HG02884 (cell line): ENCODE measurements around the gene AP5B1.
"Not testable (repeated sequence)": the region's sequence is repeated elsewhere in the genome, so short reads cannot be mapped to it uniquely, and the experiment has no call there.

ENCODE experiments used
- ATAC-seq: cut with Tn5 transposase; IDR thresholded peaks from one replicate; pipeline ENCODE4 v1.9.1; 2021; ENCODE audit warnings: mild to moderate bottlenecking, moderate library complexity; ENCODE audit not compliant: unreplicated experiment

AP5B1 gene

GRCh38 chr11:65771589-65772112, 9.1 kb downstream of the AP5B1 start:
- no peak for ATAC-seq

- no peak for ATAC-seq
These were observed 9.7 kb downstream of the AP5B1 start for GRCh38 chr11:65770951-65771567.

- not testable (repeated sequence) for ATAC-seq
These were observed 13.0 kb downstream of the AP5B1 start for GRCh38 chr11:65767806-65768205.

DNA sequence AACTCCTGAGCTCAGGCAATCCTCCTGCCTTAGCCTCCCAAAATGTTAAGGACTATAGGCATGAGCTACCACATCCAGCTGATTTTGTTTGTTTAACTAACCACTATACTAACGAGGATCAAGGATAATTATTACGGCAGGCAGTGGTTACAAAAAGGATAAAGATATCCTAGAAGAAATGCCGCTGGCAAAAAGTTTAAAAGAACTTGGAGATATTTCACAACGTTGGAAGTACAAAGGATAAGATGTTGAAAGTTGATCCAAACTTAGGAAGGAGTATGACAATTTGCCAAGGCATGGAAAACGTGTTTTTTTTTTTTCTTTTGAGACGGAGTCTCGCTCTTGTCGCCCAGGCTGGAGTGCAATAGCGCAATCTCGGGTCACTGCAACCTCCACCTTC, 13.4 kb downstream of the AP5B1 start:
- ATAC-seq: no peak

DNA sequence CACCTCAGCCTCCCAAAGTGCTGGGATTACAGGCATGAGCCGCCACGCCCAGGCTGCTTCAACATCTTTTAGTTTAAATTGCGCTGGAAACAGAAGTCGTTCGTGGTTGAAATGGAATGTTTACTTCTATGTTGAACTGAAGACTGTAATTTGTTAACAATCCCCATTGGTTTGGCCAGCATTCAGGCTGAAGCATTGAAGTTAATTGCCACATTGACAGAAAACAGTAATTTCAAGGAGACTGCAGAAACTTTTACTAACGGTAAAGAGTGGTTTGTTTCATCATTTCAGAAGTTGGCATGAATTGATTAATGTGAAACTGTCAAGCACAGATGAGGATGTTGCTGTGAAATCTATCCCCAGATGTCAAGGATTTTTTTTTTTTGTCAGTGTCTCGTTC, 14.2 kb downstream of the AP5B1 start:
- ATAC-seq: no peak

- ATAC-seq: no peak
These were observed 16.3 kb downstream of the AP5B1 start for GRCh38 chr11:65764434-65764833.

DNA sequence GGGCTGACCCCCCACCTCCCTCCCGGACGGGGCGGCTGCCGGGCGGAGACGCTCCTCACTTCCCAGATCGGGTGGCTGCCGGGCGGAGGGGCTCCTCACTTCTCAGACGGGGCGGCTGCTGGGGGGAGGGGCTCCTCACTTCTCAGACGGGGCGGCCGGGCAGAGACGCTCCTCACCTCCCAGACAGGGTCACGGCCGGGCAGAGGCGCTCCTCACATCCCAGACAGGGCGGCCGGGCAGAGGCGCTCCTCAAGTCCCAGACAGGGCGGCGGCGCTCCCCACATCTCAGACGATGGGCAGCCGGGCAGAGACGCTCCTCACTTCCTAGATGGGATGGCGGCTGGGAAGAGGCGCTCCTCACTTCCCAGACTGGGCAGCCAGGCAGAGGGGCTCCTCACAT, 18.0 kb downstream of the AP5B1 start:
- ATAC-seq: not testable (repeated sequence)

DNA sequence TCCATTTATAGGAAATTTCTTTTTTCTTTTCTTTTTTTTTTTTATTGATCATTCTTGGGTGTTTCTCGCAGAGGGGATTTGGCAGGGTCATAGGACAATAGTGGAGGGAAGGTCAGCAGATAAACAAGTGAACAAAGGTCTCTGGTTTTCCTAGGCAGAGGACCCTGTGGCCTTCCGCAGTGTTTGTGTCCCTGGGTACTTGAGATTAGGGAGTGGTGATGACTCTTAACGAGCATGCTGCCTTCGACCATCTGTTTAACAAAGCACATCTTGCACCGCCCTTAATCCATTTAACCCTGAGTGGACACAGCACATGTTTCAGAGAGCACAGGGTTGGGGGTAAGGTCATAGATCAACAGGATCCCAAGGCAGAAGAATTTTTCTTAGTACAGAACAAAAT, 18.6 kb downstream of the AP5B1 start:
- not testable (repeated sequence) for ATAC-seq

DNA sequence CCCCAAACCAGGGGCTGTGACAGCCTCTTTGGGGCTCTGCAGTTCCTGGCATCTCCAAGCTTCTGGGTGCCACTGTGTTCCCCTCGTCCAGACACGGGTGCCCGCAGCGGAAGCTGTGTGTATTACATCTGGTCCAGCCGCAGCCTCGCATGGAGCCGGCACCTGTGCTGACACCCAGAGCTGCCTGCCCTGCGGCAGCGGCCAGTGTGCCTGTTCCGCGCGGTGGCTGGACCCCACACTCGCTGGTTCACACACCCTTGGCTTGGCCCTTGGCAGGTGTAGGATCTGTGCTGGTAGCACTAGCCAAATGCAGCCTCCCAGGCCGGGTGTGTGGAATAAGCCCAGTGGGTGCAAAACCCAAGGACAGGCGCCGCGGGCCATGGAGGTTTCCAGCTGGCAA, 35.7 kb downstream of the AP5B1 start:
- ATAC-seq: no peak

DNA sequence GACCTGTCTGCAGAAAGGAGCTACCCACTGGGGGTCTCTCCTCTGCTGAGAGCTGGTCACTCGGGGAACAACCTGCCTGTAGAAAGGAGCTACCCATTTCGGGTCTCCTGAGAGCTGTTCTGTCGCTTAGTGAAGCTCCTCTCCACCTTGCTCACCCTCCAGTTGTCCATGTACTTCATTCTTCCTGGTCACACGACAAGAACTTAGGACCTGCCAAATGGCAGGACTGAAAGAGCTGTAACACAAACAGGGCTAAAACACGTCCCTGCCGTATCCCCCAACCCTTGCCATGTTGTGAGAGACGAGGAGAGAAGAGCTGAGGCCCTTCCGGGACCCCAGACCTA, 36.1 kb downstream of the AP5B1 start:
- no peak for ATAC-seq

DNA sequence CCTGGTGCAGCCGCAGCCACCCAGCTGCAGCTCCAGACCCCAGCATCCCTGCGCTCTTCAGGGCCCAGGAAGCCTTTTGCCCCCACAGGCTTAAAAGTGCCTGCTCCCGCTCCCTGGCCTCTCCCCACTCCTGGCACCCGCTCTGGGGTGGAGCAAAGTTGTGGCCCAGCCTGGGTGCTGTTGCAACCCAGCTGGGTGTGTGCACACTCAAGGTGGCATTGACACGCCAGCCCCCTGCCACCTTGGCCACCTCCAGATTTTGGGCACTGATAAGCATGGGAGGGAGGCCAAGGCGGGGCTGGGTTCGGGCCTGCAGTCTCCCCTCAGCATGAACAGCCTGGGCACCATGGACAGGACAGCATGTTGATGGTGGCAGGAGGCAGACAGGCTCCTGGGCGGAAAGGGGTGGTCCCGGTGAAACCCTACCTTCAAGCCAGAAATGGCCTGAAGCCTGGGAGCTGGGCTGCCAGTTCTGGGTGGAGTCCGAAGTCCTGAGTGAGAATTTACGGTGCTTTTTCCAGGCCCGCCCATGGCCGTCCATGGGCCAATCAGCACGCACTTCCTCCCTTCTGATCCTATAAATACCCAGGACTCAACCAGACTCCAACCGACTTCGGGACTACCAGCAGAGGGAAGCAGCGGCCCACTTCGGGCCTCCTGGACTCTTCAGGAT, 36.6 kb downstream of the AP5B1 start:
- no peak for ATAC-seq

DNA sequence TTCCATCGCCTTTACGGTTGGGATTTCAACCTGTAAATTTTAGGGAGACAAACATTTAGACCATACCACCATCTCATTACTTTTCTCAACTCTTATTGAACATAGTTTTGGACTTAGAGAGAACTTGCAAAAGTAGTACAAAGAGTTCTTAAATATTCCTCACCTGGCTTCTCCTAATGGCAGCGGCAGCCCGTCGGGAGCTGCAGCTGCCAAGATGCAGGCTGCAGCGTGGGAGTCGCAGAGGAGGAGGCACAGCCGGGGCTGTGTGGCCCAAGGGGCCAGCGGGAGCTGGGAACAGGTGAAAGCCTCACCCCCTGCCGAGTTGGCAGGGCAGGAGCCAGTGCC, 37.1 kb downstream of the AP5B1 start:
- no peak for ATAC-seq

DNA sequence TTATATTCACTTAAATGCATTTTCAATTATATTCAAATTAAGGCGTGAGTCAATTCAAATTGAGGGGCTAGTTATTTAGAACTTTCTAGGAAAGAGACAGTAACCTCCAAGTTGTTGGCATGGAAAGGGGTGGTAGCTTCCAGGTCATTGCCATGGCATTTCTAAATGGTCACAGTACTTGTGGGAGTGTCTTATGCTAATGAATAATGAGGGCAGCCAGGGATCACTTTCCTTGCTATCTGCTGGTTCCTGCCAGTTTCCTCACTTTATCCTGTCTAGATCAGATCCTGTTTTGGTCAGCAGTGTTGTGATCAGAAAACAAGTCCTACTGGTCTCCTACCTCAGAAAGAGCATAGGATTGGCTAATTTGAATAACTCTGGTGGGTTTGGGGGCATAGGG, 38.4 kb downstream of the AP5B1 start:
- ATAC-seq: no peak

GRCh38 chr11:65741185-65741584, 39.6 kb downstream of the AP5B1 start:
- ATAC-seq: no peak

DNA sequence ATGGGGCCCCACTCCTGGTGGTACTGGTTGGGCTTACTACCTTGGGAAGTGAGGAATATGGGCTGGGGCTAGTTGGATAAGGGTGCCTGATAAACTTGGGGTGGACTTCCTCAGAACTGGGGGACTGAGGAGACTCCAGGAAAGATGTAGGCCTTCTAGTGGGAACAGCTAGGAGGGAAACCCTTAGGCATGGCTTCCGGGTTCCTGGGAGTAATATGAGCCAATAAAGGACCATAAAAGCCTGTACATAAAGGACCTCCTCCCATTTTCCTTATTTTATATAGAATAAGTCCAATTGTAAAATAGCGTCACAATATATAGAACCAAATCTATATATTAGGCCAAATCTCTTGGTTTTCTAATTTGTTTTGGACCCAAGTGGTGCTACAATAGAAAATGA, 41.8 kb downstream of the AP5B1 start:
- ATAC-seq: no peak

GRCh38 chr11:65736810-65737209, 44.0 kb downstream of the AP5B1 start:
- ATAC-seq: no peak

DNA sequence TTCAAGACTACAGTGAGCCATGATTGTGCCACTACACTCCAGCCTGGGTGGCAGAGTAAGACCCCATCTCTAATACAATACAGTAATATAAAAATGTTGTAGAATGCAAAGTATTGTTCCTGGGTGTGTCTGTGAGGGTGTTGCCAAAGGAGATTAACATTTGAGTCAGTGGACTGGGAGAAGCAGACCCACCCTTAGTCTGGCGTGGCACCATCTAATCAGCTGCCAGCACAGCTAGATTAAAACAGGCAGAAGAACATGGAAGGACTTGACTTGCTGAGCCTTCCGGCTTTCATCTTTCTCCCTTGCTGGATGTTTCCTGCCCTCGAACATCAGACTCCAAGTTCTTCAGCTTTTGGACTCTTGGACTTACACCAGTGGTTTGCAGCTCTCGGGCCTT, 45.7 kb downstream of the AP5B1 start:
- ATAC-seq: not testable (repeated sequence)

DNA sequence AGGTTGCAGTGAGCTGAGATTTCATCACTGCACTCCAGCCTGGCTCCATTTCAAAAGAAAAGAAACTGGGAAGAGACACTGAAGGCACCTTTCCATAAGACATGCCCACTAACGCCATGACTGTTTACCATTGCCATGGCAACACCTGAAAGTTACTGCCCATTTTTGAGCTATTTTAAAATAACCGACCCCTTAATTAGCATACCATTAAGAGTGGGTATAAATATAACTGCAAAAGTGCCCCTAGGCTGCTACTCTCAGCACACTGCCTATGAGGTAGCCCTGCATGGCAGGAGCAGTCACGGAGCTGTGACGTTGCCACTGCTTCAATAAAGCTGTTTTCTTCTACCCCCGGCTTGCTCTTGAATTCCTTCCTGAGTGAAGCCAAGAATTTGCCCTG, 50.3 kb downstream of the AP5B1 start:
- no peak for ATAC-seq

DNA sequence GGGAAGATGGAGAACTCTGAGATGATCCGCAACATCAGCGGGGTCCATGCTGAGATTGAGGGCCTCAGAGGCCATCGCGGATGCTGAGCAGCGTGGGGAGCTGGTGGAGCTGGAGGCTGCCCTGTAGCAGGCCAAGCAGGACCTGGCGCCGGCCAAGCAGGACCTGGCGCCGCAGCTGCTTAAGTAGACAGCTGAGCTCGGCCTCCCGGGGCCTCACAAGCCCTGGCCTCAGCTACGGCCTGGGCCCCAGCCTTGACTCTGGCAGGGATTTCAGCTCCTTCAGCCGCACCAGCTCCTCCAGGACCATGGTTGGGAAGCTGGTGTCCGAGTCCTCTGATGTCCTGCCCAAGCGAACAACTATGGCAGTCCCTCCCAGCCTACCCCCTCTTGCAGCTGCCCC, 52.9 kb downstream of the AP5B1 start:
- ATAC-seq: no peak

- no peak for ATAC-seq
These were observed 54.1 kb downstream of the AP5B1 start for GRCh38 chr11:65726660-65727059.
